Right atrium auricular region (tissue), 2 donors: ENCODE results near the gene CMSS1. TPM values are rescaled to one million over a fixed set of nuclear protein-coding genes. Genes with fewer than 3 reads are reported as not detected.

Source experiments
- DNase-seq: peaks from one replicate; pipeline ENCODE4 v3.0.0-alpha.2; 2019; ENCODE audit warnings: low spot score
- H3K27ac ChIP-seq, 2 donors: fragments of 200-600 bp; sonication (generic); 1 replicate in 1 of 2; 2 replicates in 1 of 2; pipeline ENCODE4 v1.5.1; 2016 to 2019
- H3K27me3 ChIP-seq, 2 donors: fragments of 200-600 bp; sonication (generic); one replicate each; pipeline versions ENCODE4 v1.5.1 to v1.6.0; 2017 to 2019
- H3K36me3 ChIP-seq: fragments of 200-600 bp; sonication (generic); one replicate; pipeline ENCODE4 v1.5.1; 2016
- H3K4me1 ChIP-seq, 2 donors: fragments of 200-600 bp; sonication (generic); one replicate each; pipeline versions ENCODE4 v1.5.1 to v1.6.0; 2017 to 2019
- H3K4me3 ChIP-seq, 2 donors: fragments of 200-600 bp; sonication (generic); 1 replicate in 1 of 2; 2 replicates in 1 of 2; pipeline ENCODE4 v1.5.1; 2017 to 2019; ENCODE audit warnings: mild to moderate bottlenecking in 1 of 2, moderate library complexity in 1 of 2
- H3K9me3 ChIP-seq, 2 donors: fragments of 200-600 bp; sonication (generic); one replicate each; pipeline ENCODE4 v1.5.1; 2019
- CTCF ChIP-seq, 2 donors: fragments of 200-600 bp; sonication (generic); IDR thresholded peaks; one replicate each; pipeline ENCODE4 v1.5.1; 2019; ENCODE audit warnings: antibody characterized with exemption in 2 of 2
- total RNA-seq, 2 donors: library from RNA; depleted of rRNA; stranded (reverse); fragments of >200 nt; gene quantifications; one replicate each; pipeline ENCODE4 v1.1.0, GENCODE V29; 2016

Gene CMSS1
- total RNA-seq, 2 donors from 2014 or later, result 5.7 to 17.7 TPM

GRCh38 chr3:99919694-99920093 lies 102.0 kb downstream of the CMSS1 start:
- Histone ChIP-seq H3K4me1 (peaks cover 0 to 35% of the 10 kb centered on the region in 2 donors), H3K27ac (peak overlapping the region; percentile 70 to 79), H3K4me3 (no peak overlapping the region), H3K36me3 (no peaks in the 10 kb centered on the region), H3K27me3 (no peaks in the 10 kb centered on the region), H3K9me3 (no peaks in the 10 kb centered on the region)
- no peak for TF ChIP-seq CTCF (IDR thresholded peaks at IDR 0.05)
- DNase-seq, result no peak

GRCh38 chr3:99920481-99921376 lies 103.1 kb downstream of the CMSS1 start:
- Histone ChIP-seq H3K36me3 (no peaks in the 10 kb centered on the region), H3K4me3 (no peak overlapping the region), H3K9me3 (no peaks in the 10 kb centered on the region), H3K27me3 (no peaks in the 10 kb centered on the region), H3K4me1 (peaks cover 0 to 43% of the 10 kb centered on the region in 2 donors), H3K27ac (peak overlapping the region; percentile 70 to 79)
- DNase-seq, result peak; percentile 90
- no peak for TF ChIP-seq CTCF (IDR thresholded peaks at IDR 0.05)

GRCh38 chr3:99921377-99921695 lies 103.7 kb downstream of the CMSS1 start:
- H3K27me3 ChIP-seq, result no peaks in the 10 kb centered on the region
- peak overlapping the region; percentile 70 to 79 for H3K27ac ChIP-seq
- DNase-seq, result no peak
- H3K4me1 ChIP-seq, result peaks cover 0 to 48% of the 10 kb centered on the region in 2 donors
- no peak overlapping the region for H3K4me3 ChIP-seq
- TF ChIP-seq CTCF (IDR thresholded peaks at IDR 0.05), result no peak
- no peaks in the 10 kb centered on the region for H3K36me3 ChIP-seq
- no peaks in the 10 kb centered on the region for H3K9me3 ChIP-seq

- Histone ChIP-seq H3K27me3 (no peaks in the 10 kb centered on the region), H3K36me3 (no peaks in the 10 kb centered on the region), H3K4me3 (no peak overlapping the region), H3K9me3 (no peaks in the 10 kb centered on the region), H3K27ac (peak overlapping the region in 1 of 2 donors; percentile 70), H3K4me1 (peaks cover 0 to 48% of the 10 kb centered on the region in 2 donors)
- no peak for DNase-seq
- no peak for TF ChIP-seq CTCF (IDR thresholded peaks at IDR 0.05)
These were observed 104.3 kb downstream of the CMSS1 start for GRCh38 chr3:99921986-99922385.

GRCh38 chr3:99923873-99924272 lies 106.2 kb downstream of the CMSS1 start:
- no peak for TF ChIP-seq CTCF (IDR thresholded peaks at IDR 0.05)
- Histone ChIP-seq H3K27me3 (no peaks in the 10 kb centered on the region), H3K36me3 (no peaks in the 10 kb centered on the region), H3K9me3 (no peaks in the 10 kb centered on the region), H3K27ac (no peak overlapping the region), H3K4me3 (no peak overlapping the region), H3K4me1 (peaks cover 0 to 58% of the 10 kb centered on the region in 2 donors)
- DNase-seq, result no peak
